T47D (cell line): ENCODE results near the gene EIF6.

Experiments
- DNase-seq, 2 experiments: peaks; one replicate each; pipeline versions ENCODE4 v3.0.0 to v3.0.0-alpha.2; 2011 to 2012; ENCODE audit warnings: low read depth in 1 of 2, low spot score in 1 of 2
- JUND ChIP-seq: IDR thresholded peaks from 2 replicates; pipeline ENCODE4 v1.6.1; 2012; ENCODE audit warnings: low read depth
- in situ Hi-C: cut with HindIII; loops from 2 replicates; pipeline ENCODE4 v1.10.0; 2016; ENCODE audit warnings: low sequenced_read_pairs, low pct_unique_long_range_greater_than_20kb

Gene EIF6

GRCh38 chr20:35295674-35296073 is 11.1 kb upstream of the EIF6 start:
- in situ Hi-C loops: no loop called here
- DNase-seq: no peak
- TF ChIP-seq JUND: no peak

GRCh38 chr20:35295058-35295457 is 10.5 kb upstream of the EIF6 start:
- DNase-seq: no peak
- in situ Hi-C loops: no loop called here
- TF ChIP-seq JUND: no peak

DNA sequence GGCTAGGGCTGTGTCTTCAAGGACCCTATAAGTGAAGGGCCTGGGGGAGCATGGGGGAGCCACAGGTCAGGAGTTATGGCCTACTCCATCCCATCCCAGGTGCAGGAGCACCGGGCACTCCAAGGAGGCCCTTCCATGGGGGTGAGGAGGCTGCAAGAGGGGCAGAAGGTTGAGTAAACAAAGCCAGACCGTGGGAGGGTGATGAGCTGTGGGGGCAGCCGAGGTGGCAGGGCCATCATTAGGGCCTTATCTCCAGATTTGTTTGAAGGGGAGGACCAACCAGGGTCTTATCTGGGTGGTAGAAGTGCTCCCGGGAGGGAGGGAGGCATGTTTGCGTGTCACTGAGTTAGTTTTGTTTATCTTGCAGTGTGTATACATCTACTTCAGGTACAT is 9.7 kb upstream of the EIF6 start:
- in situ Hi-C loops: no loop called here
- DNase-seq: no peak
- no peak for TF ChIP-seq JUND

- DNase-seq: no peak
- TF ChIP-seq JUND: no peak
- in situ Hi-C loops: no loop called here
Observed at GRCh38 chr20:35293303-35294292, 9.0 kb upstream of the EIF6 start.

DNA sequence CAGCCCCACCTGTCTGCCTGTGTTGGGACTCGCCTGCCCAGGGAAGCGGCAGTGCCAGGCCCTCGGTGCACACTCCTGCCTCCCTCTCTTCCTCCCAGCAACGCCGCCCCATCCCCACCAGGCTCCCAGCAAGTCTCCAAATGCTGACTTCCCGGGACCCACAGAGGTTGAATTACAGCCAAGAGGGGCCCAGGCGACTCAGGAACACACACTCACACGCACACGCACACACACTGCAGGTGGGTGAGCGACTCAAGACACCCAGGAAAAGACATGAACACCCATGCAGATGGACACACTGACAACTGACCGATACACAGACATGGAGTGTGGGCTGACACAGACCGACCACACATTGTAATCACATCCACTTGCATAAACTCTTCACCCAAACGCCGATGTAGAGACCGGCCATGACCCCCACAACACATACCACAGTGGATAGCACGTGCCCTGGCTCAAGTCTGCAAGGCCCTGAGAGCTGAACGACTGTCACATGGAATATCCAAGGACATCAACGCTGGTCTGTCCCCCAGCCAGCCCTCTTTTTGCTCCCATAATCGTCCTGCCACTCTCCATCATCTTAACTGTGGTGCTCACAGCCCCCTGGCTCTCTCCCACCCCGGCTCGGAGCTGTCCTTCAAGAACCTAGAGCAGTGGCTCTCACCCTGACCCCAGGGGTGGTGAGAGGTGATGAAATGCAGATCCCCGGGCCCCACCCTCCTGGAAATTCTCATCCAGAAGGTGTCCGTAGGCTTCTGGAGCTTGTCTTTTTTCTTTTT is 8.1 kb upstream of the EIF6 start:
- no peak for DNase-seq
- no peak for TF ChIP-seq JUND
- in situ Hi-C loops: no loop called here

GRCh38 chr20:35291654-35292503 is 7.3 kb upstream of the EIF6 start, which contains the start of gene FAM83C:
Gene FAM83C, minus strand, starts transcription at chr20:35292425. Its CDS starts 121 bp downstream, at chr20:35292304.
- TF ChIP-seq JUND: no peak
- no peak for DNase-seq
- in situ Hi-C loops: no loop called here

- DNase-seq: no peak
- no peak for TF ChIP-seq JUND
- in situ Hi-C loops: no loop called here
Observed at GRCh38 chr20:35290887-35291417, 6.4 kb upstream of the EIF6 start.

GRCh38 chr20:35290186-35290886 is 5.8 kb upstream of the EIF6 start:
- in situ Hi-C loops: no loop called here
- no peak for DNase-seq
- TF ChIP-seq JUND: no peak

- in situ Hi-C loops: no loop called here
- no peak for TF ChIP-seq JUND
- no peak for DNase-seq
Observed at GRCh38 chr20:35288325-35289060, 3.9 kb upstream of the EIF6 start.

DNA sequence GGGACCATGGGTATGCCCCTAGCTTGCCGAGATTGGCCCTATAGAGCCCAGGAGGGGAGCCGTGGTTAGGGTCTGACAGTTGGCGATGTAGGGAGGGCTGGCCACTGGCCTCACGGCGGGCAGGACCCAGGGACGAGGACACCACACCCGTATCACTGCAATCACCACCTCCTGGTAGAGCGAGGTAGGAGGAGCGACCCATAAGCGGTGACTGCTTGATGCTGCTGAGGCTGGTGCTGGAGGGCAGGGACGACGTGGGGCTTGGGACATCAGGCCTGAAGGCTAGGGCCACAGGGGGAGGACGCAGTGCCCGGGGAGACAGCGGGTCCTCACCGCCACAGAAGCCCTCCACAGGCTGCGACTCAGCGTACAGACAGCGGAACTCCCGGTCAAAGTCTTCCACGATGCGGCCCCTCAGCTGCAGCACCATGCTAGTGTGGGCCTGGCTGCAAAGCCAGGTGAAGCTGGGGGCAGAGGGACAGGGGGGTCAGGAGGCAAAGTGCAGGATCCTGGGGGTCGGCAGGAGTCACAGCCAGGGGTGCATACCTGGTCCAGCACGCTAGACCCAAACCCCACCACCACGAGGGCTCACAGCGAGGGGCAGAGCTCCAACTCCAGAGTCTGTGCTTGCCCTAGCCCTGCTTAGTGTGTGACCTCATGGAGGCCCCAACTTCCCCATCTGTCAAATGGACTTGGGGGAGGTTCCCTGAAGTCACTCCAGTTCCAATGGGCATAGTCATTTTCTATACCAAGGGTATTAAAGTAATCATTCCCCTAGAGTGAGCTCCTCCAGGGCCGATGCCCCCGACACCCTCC is 3.1 kb upstream of the EIF6 start:
- no peak for DNase-seq
- TF ChIP-seq JUND: no peak
- in situ Hi-C loops: no loop called here
